GM04504 (cell line): ENCODE measurements around the gene KLHL6.
"Not testable (repeated sequence)": the region's sequence is repeated elsewhere in the genome, so short reads cannot be mapped to it uniquely, and the experiment has no call there.

Source experiments
- DNase-seq: peaks from one replicate; pipeline ENCODE4 v3.0.0-alpha.2; 2012; ENCODE audit warnings: low read depth

The KLHL6 gene

GRCh38 chr3:183484431-183485075 is 71.0 kb downstream of the KLHL6 start:
- DNase-seq: no peak

DNA sequence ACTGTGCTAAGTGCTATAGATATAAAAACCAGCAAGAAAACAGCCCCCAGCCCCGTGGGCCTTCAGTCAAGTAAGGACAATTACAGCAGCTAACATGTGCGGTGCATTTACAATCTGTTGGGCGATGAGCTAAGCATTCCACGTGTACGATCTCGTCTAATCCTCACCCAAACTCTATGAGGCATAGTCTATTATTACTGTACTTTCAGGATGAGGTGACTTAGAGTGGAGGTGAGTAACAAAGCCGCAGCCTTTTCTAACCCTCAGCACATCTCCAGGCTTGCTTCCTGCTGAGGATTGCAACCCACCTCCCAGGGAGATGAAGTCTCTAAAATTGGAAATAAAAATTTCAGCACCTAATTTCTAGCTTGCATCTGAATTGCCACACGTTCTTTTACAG is 73.9 kb downstream of the KLHL6 start:
- no peak for DNase-seq

GRCh38 chr3:183478501-183478900 is 77.0 kb downstream of the KLHL6 start:
- no peak for DNase-seq

GRCh38 chr3:183477801-183478456 is 77.6 kb downstream of the KLHL6 start:
- DNase-seq: no peak

DNA sequence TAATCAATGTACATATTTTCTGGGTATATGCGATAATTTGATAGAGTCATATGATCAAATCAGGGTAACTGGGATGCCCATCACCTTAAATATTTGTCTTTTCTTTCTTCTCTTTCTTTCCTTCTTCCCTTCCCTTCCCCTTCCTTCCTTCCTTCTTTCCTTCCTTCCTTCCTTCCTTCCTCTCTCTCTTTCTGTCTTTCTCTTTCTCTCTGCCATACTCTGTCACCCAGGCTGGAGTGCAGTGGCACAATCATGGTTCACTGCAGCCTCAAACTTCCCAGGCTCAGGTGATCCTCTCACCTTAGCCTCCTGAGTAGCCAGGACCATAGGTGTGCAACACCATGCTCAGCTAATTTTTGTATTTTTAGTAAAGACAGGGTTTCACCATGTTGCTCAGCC is 79.7 kb downstream of the KLHL6 start:
- not testable (repeated sequence) for DNase-seq

DNA sequence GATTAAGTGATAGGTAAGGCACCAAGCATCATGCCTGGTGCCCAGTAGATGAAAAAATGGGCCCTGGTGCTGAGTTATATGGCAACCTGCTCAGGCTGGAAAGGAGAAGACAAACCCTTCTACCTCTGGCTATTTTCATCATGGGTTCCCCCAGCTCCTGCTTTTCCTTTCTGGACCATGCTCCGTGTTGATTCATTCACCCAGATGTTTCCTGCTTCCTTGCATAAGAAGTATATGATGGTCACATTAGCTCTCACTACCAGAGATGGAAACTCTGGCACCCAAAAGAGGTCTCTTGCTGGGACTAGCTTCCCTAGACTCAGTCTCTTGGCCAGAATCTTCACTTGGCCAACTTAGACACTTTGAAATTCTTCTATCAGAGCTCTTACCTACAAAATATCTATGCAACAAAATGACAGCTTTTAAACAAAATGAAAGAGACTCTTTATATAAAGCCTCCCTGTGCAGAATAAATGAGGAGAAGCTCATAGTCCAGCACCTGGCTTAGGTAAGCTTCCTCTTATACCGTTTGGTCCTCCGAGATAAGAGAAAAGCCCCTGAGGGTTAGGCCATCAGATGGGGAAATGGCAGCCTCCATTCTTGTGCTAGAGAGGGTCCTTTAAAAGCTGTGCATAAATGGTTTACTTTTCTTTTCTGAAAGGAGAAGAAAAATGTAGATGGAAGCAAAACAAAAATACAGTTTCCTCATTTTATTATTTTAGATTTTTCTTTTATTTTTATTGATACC is 80.3 kb downstream of the KLHL6 start:
- DNase-seq: no peak

DNA sequence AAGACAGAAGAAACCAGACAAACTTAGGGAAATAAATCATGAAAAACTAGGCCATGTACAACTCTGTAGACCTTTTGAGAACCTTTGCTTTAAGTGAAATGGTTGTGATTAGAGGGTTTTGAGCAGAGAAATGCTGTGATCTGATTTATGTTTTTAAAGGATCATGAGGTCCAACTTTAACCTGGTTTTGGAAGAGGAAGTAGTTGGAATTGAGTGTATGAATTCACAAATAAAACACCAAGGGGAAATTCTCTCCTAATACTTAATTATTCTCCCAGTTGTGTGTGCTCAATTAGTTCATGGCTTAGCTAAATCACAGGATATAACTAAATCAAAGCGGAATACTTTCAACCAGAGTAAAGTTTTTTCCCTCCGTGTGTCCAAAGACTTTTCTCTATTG is 81.5 kb downstream of the KLHL6 start:
- DNase-seq: no peak

DNA sequence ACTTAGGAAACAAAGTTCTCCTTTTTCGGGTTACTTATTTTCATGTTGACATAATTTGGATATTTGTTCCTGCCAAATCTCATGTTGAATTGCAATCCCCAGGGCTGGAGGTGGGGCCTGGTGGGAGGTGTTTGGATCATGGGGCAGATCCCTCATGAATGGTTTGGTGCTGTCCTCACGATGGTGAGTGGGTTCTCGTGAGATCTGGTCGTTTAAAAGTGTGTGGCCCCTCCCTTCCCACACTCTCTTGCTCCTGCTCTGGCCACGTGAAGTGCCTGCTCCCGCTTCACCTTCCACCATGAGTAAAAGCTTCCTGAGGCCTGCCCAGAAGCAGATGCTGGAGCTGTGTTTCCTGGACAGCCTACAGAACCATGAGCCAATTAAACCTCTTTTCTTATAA is 83.4 kb downstream of the KLHL6 start:
- no peak for DNase-seq

DNA sequence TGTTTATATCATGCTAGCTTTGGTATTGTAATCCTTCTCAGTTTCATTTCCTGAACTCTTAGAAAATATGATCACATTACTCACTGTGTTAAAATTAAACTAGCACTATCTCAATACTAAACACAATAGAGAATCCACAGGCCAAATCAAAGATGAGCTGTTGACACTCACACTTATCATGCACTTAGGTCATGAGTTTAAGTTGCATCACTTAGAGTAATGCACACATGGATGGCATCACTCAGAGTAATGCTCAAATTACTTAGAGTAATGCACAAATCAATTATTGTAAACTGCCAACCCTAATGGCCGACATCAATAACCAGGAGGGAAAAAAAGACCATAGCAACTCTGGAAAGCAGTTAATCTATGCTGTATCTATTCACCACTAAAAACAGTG is 87.1 kb downstream of the KLHL6 start:
- DNase-seq: no peak

GRCh38 chr3:183466575-183466974 is 88.9 kb downstream of the KLHL6 start:
- no peak for DNase-seq

DNA sequence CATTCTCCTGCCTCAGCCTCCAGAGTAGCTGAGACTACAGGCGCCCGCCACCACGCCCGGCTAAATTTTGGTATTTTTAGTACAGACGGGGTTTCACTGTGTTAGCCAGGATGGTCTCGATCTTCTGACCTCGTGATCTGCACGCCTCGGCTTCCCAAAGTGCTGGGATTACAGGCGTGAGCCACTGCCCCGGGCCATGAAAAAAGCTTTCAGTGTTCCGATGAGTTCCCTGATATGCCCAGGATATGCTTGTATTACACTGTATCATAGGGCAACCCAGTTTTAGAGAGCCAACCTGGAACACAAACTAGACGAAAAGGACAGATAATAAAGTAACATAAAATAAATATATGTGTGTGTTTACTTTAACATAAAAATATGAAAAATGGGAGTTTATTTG is 89.8 kb downstream of the KLHL6 start:
- not testable (repeated sequence) for DNase-seq

DNA sequence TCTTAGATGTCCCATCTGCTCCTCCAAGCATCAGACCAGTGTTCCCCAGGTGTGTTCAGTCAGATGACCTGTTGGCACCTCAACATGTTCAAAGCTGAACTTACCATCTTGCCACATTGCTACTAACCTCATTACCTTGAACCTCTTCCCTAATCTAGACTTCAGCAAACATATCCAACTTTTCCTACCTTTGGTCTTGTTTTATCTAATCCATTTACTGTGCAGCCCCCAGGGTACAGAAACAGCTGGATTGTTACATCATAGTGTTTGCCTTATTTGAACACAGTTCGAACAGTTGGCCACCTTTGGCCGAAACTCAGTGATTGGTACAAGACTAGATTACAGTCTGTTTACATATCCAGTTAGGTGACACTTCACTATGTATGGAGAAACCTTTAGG is 91.0 kb downstream of the KLHL6 start:
- DNase-seq: no peak

DNA sequence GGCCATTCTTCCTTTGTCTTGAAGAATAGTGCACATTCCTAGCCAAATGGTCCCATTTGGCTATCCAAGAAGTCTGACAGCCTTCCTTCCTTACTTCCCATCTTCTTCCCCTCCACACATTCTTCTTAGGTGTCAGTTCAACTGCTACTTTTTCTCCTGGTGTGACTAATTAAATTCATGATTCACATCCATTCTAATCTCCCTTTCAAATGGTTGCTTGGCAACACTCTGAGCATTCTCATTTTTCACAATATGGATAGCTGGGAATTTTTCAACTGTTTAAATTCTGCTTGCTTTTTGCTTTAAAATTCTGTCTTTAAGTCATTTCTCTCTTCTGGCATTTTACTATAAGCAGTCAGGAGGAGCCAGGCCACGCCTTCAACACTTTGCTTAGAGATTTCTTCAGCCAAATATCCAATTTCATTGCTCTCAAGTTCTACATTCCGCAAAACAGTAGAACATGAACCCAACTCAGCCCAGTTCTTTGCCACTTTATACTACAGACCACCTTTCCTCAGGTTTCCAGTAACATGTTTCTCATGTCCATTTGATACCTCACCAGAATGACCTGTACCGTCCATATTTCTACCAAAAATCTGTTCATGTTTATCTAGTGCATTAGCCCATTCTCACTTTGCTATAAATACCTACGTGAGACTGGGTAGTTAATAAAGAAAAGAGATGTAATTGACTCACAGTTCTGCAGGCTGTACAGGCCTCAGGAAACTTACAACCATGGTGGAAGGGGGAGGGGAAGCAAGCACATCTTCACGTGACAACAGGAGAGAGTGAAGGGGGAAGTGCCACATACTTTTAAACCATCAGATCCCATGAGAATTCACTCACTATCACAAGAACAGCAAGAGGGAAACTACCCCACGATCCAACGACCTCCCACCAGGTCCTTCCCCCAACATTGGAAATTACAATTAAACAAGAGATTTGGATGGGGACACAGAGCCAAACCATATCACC is 95.1 kb downstream of the KLHL6 start:
- DNase-seq: no peak

GRCh38 chr3:183455089-183455488 is 100.4 kb downstream of the KLHL6 start:
- DNase-seq: no peak

GRCh38 chr3:183454064-183454463 is 101.4 kb downstream of the KLHL6 start:
- no peak for DNase-seq

GRCh38 chr3:183449791-183450190 is 105.7 kb downstream of the KLHL6 start:
- no peak for DNase-seq

- no peak for DNase-seq
Observed at GRCh38 chr3:183449391-183449790, 106.1 kb downstream of the KLHL6 start.

GRCh38 chr3:183448369-183449128 is 107.0 kb downstream of the KLHL6 start:
- no peak for DNase-seq

DNA sequence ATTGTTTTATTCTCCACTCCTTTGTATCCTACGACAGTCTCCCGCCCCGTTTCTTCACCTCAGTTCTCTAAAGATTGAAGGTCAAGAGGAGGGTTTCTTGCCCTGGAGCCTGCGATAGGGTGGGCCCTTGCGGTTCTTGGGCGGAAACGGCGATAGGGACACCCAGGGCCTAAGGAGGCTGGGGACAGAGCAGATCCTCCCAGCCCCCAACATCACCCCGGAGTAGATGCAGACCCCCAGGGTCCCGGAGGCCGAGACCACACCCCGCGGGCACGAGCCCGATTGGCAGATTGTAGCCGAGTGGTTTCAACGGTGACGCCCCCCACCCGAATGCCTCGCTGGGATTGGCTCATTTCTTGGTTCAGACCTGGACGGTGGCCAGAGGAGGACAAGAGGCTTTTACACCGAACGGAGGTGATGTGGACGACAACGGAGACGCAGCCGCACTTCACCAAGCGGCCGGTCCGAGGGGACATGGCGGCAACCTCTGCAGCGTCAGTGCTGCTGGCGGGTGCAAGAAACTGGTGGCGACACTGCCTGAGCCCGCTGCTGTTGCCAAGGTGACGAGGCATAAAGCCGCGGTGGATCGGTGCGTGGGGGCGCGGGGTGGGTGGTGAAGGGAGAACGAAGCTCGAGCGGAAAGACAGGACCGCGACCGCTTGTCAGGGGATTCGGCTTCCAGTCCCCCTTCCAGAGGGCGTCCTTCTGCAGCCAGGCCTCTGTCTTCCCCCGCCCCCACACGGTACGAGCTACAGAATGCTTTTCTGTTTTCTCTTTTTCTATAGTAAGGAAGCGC is 108.1 kb downstream of the KLHL6 start:
- DNase-seq: peak; percentile 56

DNA sequence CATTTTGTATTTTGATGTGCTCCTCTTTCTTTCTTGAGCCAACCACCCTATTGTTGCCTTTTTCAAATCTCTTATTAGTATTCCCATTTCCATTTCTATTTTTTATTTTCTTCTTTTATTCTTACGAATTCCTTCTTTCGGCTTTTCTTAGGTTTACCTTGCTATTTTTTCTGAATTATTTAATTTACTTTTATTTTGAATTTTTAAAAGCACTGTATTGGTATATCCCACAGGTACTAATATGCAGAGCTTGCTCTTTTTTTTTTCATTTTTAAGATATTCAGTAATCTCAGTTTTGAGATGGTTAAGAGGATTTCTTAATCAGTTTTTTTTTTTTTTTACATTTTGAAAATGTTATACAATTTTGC is 108.7 kb downstream of the KLHL6 start:
- DNase-seq: no peak

DNA sequence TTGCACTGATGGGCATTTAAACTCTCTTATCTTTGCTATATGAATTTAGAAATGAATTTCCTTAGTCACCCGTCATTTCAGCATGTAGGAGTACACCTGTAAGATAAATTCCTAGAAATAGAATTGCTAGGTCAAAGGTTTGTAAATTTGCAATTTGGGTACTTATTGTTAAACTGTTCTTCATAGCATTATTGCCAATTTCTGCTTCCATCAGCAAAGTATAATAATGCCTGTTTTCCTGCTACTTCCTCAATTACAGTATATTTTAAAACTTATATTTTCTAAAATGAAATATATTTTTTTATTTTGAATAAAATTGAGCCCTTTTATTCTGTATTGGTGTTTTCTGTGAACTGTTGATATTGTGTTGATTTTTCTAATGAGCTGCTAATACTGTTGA is 110.8 kb downstream of the KLHL6 start:
- no peak for DNase-seq
